ENCODE results near the gene KICS2. TPM values are rescaled to one million over a fixed set of nuclear protein-coding genes. Genes with fewer than 3 reads are reported as not detected.

The KICS2 gene
- polyA plus RNA-seq, 3 donors, result 2.7 to 5.5 (median 3.5) TPM

DNA sequence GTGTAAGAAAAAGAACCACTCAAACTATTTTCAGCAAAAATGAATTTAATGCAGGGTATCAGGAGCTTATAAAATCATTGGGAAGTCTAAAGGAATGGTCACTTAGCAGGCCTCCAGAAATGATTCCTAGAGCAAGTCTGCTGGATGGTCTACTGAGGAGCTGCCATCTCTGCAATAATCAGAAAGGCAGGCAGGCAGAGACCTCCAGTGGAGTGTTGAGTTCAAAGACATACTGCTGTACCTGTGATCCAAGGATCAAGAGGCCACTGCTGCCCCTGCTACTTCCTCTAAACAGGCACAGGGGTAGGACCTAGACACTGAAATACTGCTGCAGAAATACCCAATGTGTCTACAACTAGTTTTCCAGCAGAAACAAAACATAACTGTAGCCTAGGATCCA, 14.5 kb upstream of the KICS2 start:
- DNase-seq, result no peak
- no peak overlapping the region for H3K4me2 ChIP-seq (replicated peaks; ENCODE audit: extremely low read depth, low read length, poor library complexity, severe bottlenecking)
- H3K36me3 ChIP-seq (replicated peaks in 1 of 2; ENCODE audit: control insufficient read depth in 1 of 2, insufficient read depth in 2 of 2, low read length in 2 of 2), result no peaks in the 10 kb centered on the region
- Mint-ChIP-seq H3K4me3 (no peak overlapping the region), H3K4me1 (peaks cover 9% of the 10 kb centered on the region), H3K27me3 (ENCODE audit: low read depth in 3 of 3) (peaks cover 0 to 2% (median 0%) of the 10 kb centered on the region in 3 donors), H3K36me3 (no peaks in the 10 kb centered on the region), H3K9me3 (no peaks in the 10 kb centered on the region), H3K27ac (no peak overlapping the region)
- H2AFZ ChIP-seq (ENCODE audit: insufficient read depth, low read depth, low read length, poor library complexity, severe bottlenecking), result no peak overlapping the region
- H3K27ac ChIP-seq (ENCODE audit: low read depth in 1 of 2, low read length in 2 of 2), result no peak overlapping the region
- no peaks in the 10 kb centered on the region for H3K9me3 ChIP-seq (replicated peaks in 1 of 2; ENCODE audit: control insufficient read depth in 1 of 2, insufficient read depth in 1 of 2, low read length in 2 of 2)
- no peaks in the 10 kb centered on the region for H4K20me1 ChIP-seq (ENCODE audit: insufficient read depth, low read length)
- H3K4me1 ChIP-seq (ENCODE audit: control insufficient read depth in 1 of 2, insufficient read depth in 2 of 2, low read length in 2 of 2), result peaks cover 4% of the 10 kb centered on the region in 2 donors
- no peaks in the 10 kb centered on the region for H3K27me3 ChIP-seq (ENCODE audit: control insufficient read depth in 2 of 2, insufficient read depth in 2 of 2, low read length in 2 of 2)
- intact Hi-C loops (cut with micrococcal nuclease), result no loop called here
- no peak overlapping the region for H3K4me3 ChIP-seq (replicated peaks in 1 of 3; ENCODE audit: low read depth in 2 of 3, low read length in 3 of 3)
- H3K9ac ChIP-seq (ENCODE audit: insufficient read depth, low read length, poor library complexity, severe bottlenecking), result no peak overlapping the region
- TF ChIP-seq, protein P1, sequence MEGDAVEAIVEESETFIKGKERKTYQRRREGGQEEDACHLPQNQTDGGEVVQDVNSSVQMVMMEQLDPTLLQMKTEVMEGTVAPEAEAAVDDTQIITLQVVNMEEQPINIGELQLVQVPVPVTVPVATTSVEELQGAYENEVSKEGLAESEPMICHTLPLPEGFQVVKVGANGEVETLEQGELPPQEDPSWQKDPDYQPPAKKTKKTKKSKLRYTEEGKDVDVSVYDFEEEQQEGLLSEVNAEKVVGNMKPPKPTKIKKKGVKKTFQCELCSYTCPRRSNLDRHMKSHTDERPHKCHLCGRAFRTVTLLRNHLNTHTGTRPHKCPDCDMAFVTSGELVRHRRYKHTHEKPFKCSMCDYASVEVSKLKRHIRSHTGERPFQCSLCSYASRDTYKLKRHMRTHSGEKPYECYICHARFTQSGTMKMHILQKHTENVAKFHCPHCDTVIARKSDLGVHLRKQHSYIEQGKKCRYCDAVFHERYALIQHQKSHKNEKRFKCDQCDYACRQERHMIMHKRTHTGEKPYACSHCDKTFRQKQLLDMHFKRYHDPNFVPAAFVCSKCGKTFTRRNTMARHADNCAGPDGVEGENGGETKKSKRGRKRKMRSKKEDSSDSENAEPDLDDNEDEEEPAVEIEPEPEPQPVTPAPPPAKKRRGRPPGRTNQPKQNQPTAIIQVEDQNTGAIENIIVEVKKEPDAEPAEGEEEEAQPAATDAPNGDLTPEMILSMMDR (IDR thresholded peaks at IDR 0.05), result no peak
- no peaks in the 10 kb centered on the region for H3K79me2 ChIP-seq (ENCODE audit: insufficient read depth, low read length)

DNA sequence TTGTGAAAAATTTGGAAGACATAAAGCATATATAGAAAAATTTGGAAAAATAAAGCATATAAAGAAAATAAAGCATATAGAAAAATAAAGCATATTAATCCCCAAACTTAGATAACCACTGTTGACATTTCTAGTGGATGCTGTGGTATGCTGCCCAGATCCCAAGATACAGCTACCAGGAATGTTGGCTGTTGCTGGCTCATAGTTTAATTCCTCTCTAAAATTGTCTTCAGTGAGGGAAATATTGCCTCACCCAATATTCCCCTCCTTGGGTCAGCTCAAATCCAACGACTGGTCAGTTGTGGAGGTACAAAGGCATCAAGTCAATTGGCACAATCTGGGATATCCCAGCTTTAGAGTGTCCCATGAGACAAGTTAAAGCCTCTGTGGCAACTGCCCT, 10.1 kb upstream of the KICS2 start:
- Histone ChIP-seq H3K4me3 (replicated peaks in 1 of 3; ENCODE audit: low read depth in 2 of 3, low read length in 3 of 3) (no peak overlapping the region), H3K9ac (ENCODE audit: insufficient read depth, low read length, poor library complexity, severe bottlenecking) (no peak overlapping the region), H3K4me1 (ENCODE audit: control insufficient read depth in 1 of 2, insufficient read depth in 2 of 2, low read length in 2 of 2) (peaks cover 4% of the 10 kb centered on the region in 2 donors), H3K27me3 (ENCODE audit: control insufficient read depth in 2 of 2, insufficient read depth in 2 of 2, low read length in 2 of 2) (no peaks in the 10 kb centered on the region), H4K20me1 (ENCODE audit: insufficient read depth, low read length) (no peaks in the 10 kb centered on the region), H3K4me2 (replicated peaks; ENCODE audit: extremely low read depth, low read length, poor library complexity, severe bottlenecking) (no peak overlapping the region), H3K79me2 (ENCODE audit: insufficient read depth, low read length) (no peaks in the 10 kb centered on the region), H2AFZ (ENCODE audit: insufficient read depth, low read depth, low read length, poor library complexity, severe bottlenecking) (no peak overlapping the region), H3K27ac (ENCODE audit: low read depth in 1 of 2, low read length in 2 of 2) (no peak overlapping the region), H3K9me3 (replicated peaks in 1 of 2; ENCODE audit: control insufficient read depth in 1 of 2, insufficient read depth in 1 of 2, low read length in 2 of 2) (no peaks in the 10 kb centered on the region), H3K36me3 (replicated peaks in 1 of 2; ENCODE audit: control insufficient read depth in 1 of 2, insufficient read depth in 2 of 2, low read length in 2 of 2) (no peaks in the 10 kb centered on the region)
- no peak for DNase-seq
- Mint-ChIP-seq H3K4me3 (no peak overlapping the region), H3K4me1 (peaks cover 9% of the 10 kb centered on the region), H3K27me3 (ENCODE audit: low read depth in 3 of 3) (peaks cover 0 to 3% (median 1%) of the 10 kb centered on the region in 3 donors), H3K27ac (no peak overlapping the region), H3K9me3 (no peaks in the 10 kb centered on the region), H3K36me3 (no peaks in the 10 kb centered on the region)
- WGBS (ENCODE audit: insufficient coverage), result no CpG with 5 or more reads among the region's 1 CpG
- TF ChIP-seq, protein P1 (IDR thresholded peaks at IDR 0.05), result no peak
- intact Hi-C loops (cut with micrococcal nuclease), result no loop called here
